Osteocyte (in vitro differentiated cells): ENCODE data around the gene PPP2R5E. TPM values are rescaled to one million over a fixed set of nuclear protein-coding genes. Genes with fewer than 3 reads are reported as not detected.

ENCODE experiments used
- DNase-seq: peaks from one replicate; pipeline ENCODE4 v3.0.0; 2021; ENCODE audit warnings: mixed read lengths; ENCODE audit not compliant: unreplicated experiment; ENCODE audit errors: extremely low spot score
- H3K27ac Mint-ChIP-seq: one replicate; pipeline ENCODE4 v1.8.0; 2021; ENCODE audit warnings: mild to moderate bottlenecking, mixed read lengths; ENCODE audit not compliant: unreplicated experiment
- H3K27me3 Mint-ChIP-seq: one replicate; pipeline ENCODE4 v1.8.0; 2021; ENCODE audit warnings: mixed read lengths; ENCODE audit not compliant: unreplicated experiment
- H3K36me3 Mint-ChIP-seq: one replicate; pipeline ENCODE4 v1.8.0; 2021; ENCODE audit warnings: mixed read lengths; ENCODE audit not compliant: unreplicated experiment
- H3K4me1 Mint-ChIP-seq: one replicate; pipeline ENCODE4 v1.8.0; 2021; ENCODE audit warnings: mixed read lengths; ENCODE audit not compliant: unreplicated experiment
- H3K4me3 Mint-ChIP-seq: one replicate; pipeline ENCODE4 v1.8.0; 2021; ENCODE audit warnings: mild to moderate bottlenecking, moderate library complexity, mixed read lengths; ENCODE audit not compliant: unreplicated experiment
- H3K9me3 Mint-ChIP-seq: one replicate; pipeline ENCODE4 v1.8.0; 2021; ENCODE audit warnings: mixed read lengths; ENCODE audit not compliant: unreplicated experiment
- CTCF ChIP-seq: fragments of 200-600 bp; sonication (generic); IDR thresholded peaks from 2 replicates; pipeline ENCODE4 v1.5.0; 2021; ENCODE audit warnings: antibody characterized with exemption, mild to moderate bottlenecking, moderate library complexity
- total RNA-seq: library from RNA; stranded (reverse); gene quantifications from 2 replicates; pipeline ENCODE4 v1.2.1, GENCODE V29; 2021

PPP2R5E gene
- total RNA-seq, 1 donor from 2014 or later, result 43.3 TPM

- no peak overlapping the region for H3K27ac Mint-ChIP-seq
- no peaks in the 10 kb centered on the region for H3K27me3 Mint-ChIP-seq
- no peaks in the 10 kb centered on the region for H3K9me3 Mint-ChIP-seq
- TF ChIP-seq CTCF, result no peak
- DNase-seq, result no peak
- H3K36me3 Mint-ChIP-seq, result peaks cover 7% of the 10 kb centered on the region
- H3K4me1 Mint-ChIP-seq, result peaks cover 30% of the 10 kb centered on the region
- no peak overlapping the region for H3K4me3 Mint-ChIP-seq
Observed at GRCh38 chr14:63508033-63508432, 35.1 kb downstream of the PPP2R5E start.

- Mint-ChIP-seq H3K9me3 (no peaks in the 10 kb centered on the region), H3K4me1 (peaks cover 29% of the 10 kb centered on the region), H3K36me3 (peaks cover 7% of the 10 kb centered on the region), H3K27me3 (no peaks in the 10 kb centered on the region), H3K4me3 (no peak overlapping the region), H3K27ac (no peak overlapping the region)
- DNase-seq, result no peak
- TF ChIP-seq CTCF, result no peak
Observed at GRCh38 chr14:63504648-63505047, 38.5 kb downstream of the PPP2R5E start.

GRCh38 chr14:63501429-63501828 lies 41.7 kb downstream of the PPP2R5E start:
- Mint-ChIP-seq H3K27ac (no peak overlapping the region), H3K4me1 (peaks cover 57% of the 10 kb centered on the region), H3K36me3 (peaks cover 8% of the 10 kb centered on the region), H3K4me3 (no peak overlapping the region), H3K9me3 (no peaks in the 10 kb centered on the region), H3K27me3 (no peaks in the 10 kb centered on the region)
- TF ChIP-seq CTCF, result no peak
- DNase-seq, result no peak

GRCh38 chr14:63499701-63500250 lies 43.4 kb downstream of the PPP2R5E start:
- Mint-ChIP-seq H3K27me3 (no peaks in the 10 kb centered on the region), H3K4me1 (peaks cover 52% of the 10 kb centered on the region), H3K4me3 (no peak overlapping the region), H3K36me3 (peaks cover 8% of the 10 kb centered on the region), H3K9me3 (no peaks in the 10 kb centered on the region), H3K27ac (no peak overlapping the region)
- no peak for TF ChIP-seq CTCF
- no peak for DNase-seq

GRCh38 chr14:63496837-63497400 lies 46.3 kb downstream of the PPP2R5E start:
- H3K27ac Mint-ChIP-seq, result no peak overlapping the region
- H3K9me3 Mint-ChIP-seq, result no peaks in the 10 kb centered on the region
- H3K4me1 Mint-ChIP-seq, result peaks cover 58% of the 10 kb centered on the region
- no peak for DNase-seq
- no peak for TF ChIP-seq CTCF
- peaks cover 8% of the 10 kb centered on the region for H3K36me3 Mint-ChIP-seq
- no peak overlapping the region for H3K4me3 Mint-ChIP-seq
- H3K27me3 Mint-ChIP-seq, result no peaks in the 10 kb centered on the region
